ENCODE data around the gene MRPS27. TPM values are rescaled to one million over a fixed set of nuclear protein-coding genes. Genes with fewer than 3 reads are reported as not detected.

MRPS27 gene
- total and polyA plus RNA-seq, 2 of the 13 experiments (the other 11 are each of a cell fraction or from before 2014, with no cell fraction given): 71.8 to 115 TPM

- TF ChIP-seq RXRB (CRISPR knock-in tag; IDR thresholded peaks at IDR 0.05; ENCODE audit: borderline replicate concordance) (peak; percentile 93), ZNF33A (CRISPR knock-in tag; IDR thresholded peaks at IDR 0.05; ENCODE audit: borderline replicate concordance) (no peak), IRX3 (CRISPR knock-in tag; IDR thresholded peaks at IDR 0.05; ENCODE audit: borderline replicate concordance, low read depth) (no peak), HDAC2 (CRISPR knock-in tag; IDR thresholded peaks at IDR 0.05) (peak; percentile 71), THRA (CRISPR knock-in tag; IDR thresholded peaks at IDR 0.05; ENCODE audit: borderline replicate concordance) (peak; percentile 95; the same call in 1 of the 2 replicates), NCOR1 (IDR thresholded peaks at IDR 0.05; ENCODE audit: borderline replicate concordance, low read length) (peak; percentile 58; the same call in 1 of the 2 replicates), NCOA5 (CRISPR knock-in tag; IDR thresholded peaks at IDR 0.05) (no peak), ZNF124 (CRISPR knock-in tag; IDR thresholded peaks at IDR 0.05) (peak; percentile 42; the same call in 1 of the 2 replicates), ATF2 (CRISPR knock-in tag; IDR thresholded peaks at IDR 0.05) (peak; percentile 83), ATF4 (CRISPR knock-in tag; IDR thresholded peaks at IDR 0.05) (0 out of 4 replicates have a peak, but pooled peaks of 1 of the 2 experiments have one; percentile 11), SP5 (CRISPR knock-in tag; IDR thresholded peaks at IDR 0.05; ENCODE audit: borderline replicate concordance, low read depth) (0 out of 2 replicates have a peak, but pooled peaks have one; percentile 12), ZGPAT (CRISPR knock-in tag; IDR thresholded peaks at IDR 0.05) (0 out of 2 replicates have a peak, but pooled peaks have one; percentile 61), GFI1 (CRISPR knock-in tag; IDR thresholded peaks at IDR 0.05; ENCODE audit: borderline replicate concordance) (peak; percentile 68; the same call in 1 of the 2 replicates), NFRKB (IDR thresholded peaks at IDR 0.05) (no peak), NFIC (IDR thresholded peaks at IDR 0.05; ENCODE audit: low read length) (peak; percentile 55; the same call in 1 of the 2 replicates), HBP1 (CRISPR knock-in tag; IDR thresholded peaks at IDR 0.05; ENCODE audit: low read depth) (no peak), HNF1A (IDR thresholded peaks at IDR 0.05; ENCODE audit: low read depth) (peak; percentile 41; the same call in 1 of the 2 replicates), HNF1A (CRISPR knock-in tag; IDR thresholded peaks at IDR 0.05; ENCODE audit: borderline replicate concordance) (peak; percentile 72; the same call in 1 of the 2 replicates), ISL2 (CRISPR knock-in tag; IDR thresholded peaks at IDR 0.05) (peak; percentile 72; the same call in 1 of the 2 replicates)
Measured at GRCh38 chr5:72295539-72295938, 24.5 kb downstream of the MRPS27 start (continued).

Data from HepG2 (cell line).